ENCODE measurements around the gene SPOCK3. TPM values are rescaled to one million over a fixed set of nuclear protein-coding genes. Genes with fewer than 3 reads are reported as not detected.

SPOCK3 gene
- total and polyA plus RNA-seq, 7 donors = 0.39 to 3.9 (median 1.4) TPM; not detected in 2

DNA sequence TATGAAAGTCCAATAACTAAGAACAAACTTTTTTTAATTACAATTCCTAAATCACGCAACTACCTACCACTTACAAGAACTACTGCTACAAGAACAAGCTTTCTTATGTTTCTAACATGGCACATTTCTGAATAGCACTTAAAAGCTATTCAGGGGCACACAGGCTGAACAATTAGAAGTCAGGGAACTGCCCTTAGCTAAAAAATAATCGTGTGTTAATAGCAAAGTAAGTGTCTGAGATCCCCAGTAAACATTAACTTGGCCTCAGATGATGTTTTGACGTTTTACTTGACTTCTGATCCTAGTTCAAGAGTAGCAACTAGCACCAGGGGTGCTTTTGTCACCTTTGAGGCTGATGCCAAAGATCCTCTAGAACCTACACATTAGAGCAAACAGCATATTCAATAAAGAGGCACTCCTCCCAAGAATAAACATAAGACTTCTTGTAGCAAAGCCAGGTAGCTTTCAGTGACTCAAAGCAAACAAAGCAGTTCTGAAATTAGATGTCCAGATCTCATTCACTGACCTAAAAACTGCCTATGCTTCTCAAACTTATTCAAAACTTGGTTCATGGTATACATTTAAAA is 16.2 kb downstream of the SPOCK3 start:
- no peaks in the 10 kb centered on the region for H3K36me3 ChIP-seq
- no peaks in the 10 kb centered on the region for H3K4me1 ChIP-seq
- no peak overlapping the region for H3K27ac ChIP-seq
- DNase-seq = no peak
- H3K9me3 ChIP-seq = no peaks in the 10 kb centered on the region
- WGBS, 2 donors = 32 to 53% methylated on average over 3 of the region's 3 CpGs
- H3K27me3 ChIP-seq = no peaks in the 10 kb centered on the region
- intact Hi-C loops (cut with DNase I) = no loop called here
- no peak for TF ChIP-seq EP300 (IDR thresholded peaks at IDR 0.05)
- TF ChIP-seq, protein P1, sequence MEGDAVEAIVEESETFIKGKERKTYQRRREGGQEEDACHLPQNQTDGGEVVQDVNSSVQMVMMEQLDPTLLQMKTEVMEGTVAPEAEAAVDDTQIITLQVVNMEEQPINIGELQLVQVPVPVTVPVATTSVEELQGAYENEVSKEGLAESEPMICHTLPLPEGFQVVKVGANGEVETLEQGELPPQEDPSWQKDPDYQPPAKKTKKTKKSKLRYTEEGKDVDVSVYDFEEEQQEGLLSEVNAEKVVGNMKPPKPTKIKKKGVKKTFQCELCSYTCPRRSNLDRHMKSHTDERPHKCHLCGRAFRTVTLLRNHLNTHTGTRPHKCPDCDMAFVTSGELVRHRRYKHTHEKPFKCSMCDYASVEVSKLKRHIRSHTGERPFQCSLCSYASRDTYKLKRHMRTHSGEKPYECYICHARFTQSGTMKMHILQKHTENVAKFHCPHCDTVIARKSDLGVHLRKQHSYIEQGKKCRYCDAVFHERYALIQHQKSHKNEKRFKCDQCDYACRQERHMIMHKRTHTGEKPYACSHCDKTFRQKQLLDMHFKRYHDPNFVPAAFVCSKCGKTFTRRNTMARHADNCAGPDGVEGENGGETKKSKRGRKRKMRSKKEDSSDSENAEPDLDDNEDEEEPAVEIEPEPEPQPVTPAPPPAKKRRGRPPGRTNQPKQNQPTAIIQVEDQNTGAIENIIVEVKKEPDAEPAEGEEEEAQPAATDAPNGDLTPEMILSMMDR (IDR thresholded peaks at IDR 0.05) = no peak
- TF ChIP-seq POLR2AphosphoS5 (IDR thresholded peaks at IDR 0.05) = no peak
- TF ChIP-seq POLR2A (IDR thresholded peaks at IDR 0.05) = no peak
- no peak overlapping the region for H3K4me3 ChIP-seq

DNA sequence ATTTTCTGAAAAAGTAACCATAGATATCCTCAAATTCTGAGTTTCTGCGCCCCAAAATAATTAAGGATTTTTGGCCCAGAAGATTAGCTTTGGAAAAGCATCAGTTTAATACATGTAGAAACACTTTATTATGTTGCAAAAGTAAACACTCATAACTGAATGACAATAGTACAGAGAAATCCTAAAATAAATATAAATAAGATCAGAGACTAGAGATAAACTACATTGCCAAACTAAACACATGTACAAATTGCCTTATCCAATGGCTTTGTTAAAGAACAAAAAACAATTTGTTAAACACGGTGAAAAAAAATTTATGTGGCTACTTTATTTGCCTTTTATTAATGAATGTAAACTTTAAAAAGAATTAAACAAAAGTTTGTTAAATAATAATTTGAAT is 17.5 kb downstream of the SPOCK3 start:
- TF ChIP-seq POLR2AphosphoS5 (IDR thresholded peaks at IDR 0.05) (no peak), POLR2A (IDR thresholded peaks at IDR 0.05) (no peak), EP300 (IDR thresholded peaks at IDR 0.05) (no peak)
- TF ChIP-seq, protein P1 (IDR thresholded peaks at IDR 0.05) = no peak

DNA sequence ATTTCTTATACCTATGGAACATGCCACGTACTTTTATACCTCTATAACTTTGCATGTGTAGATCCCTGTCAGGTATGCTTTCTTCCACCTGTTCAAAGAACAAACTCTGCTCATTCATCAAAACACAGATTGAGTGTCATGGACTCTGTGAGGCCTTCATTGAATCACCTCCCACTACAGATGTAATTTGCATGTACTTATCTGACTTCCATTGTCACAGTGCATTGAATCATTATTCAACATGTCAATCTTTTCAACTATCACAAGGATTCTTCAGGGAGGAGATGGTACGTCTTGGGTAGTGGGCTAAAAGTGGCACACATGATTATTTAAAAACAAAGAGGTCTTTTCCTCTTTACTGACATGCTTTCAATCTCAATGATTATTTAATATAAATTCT is 24.1 kb downstream of the SPOCK3 start:
- H3K4me1 ChIP-seq = no peaks in the 10 kb centered on the region

More for the DNA sequence above, 17.5 kb downstream of the SPOCK3 start:
- DNase-seq = no peak
- Histone ChIP-seq H3K4me3 (no peak overlapping the region), H3K27me3 (no peaks in the 10 kb centered on the region), H3K9me3 (no peaks in the 10 kb centered on the region), H3K4me1 (no peaks in the 10 kb centered on the region), H3K27ac (no peak overlapping the region), H3K36me3 (no peaks in the 10 kb centered on the region)
- WGBS, 2 donors = 64 to 85% methylated on average over 2 of the region's 2 CpGs
- intact Hi-C loops (cut with DNase I) = no loop called here

DNA sequence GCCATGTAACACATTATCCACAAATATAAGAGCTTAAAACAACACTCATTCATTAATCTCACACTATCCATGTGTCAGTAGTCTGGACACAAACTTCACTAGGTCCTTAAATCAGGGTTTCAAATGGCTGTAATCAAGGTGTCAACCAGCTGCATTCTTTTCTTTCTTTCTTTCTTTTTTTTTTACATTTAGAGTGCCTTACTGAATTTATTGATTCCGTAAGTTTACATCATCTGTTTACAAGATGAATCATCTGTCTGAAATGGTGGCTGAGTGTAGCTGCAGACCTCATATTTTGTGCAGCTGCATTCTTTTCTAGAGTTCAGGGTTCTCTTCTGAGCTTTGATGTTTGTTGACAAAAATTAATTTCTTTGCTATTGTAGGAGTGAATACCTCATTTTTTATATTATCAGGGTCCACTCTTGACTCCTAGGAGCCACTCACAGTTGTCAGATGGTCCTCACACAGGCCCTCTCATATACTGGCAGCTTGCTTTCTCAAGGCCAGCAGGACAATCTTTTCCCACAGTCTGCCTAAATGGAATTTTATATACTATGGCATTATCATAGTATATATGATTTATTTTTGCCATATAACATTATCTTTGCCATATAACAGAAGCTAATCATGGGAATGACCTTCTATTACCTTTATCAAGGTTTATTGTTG is 37.8 kb downstream of the SPOCK3 start:
- H3K27me3 ChIP-seq = no peaks in the 10 kb centered on the region
- TF ChIP-seq, protein P1 (IDR thresholded peaks at IDR 0.05) = no peak
- TF ChIP-seq POLR2A (IDR thresholded peaks at IDR 0.05) (no peak), POLR2AphosphoS5 (IDR thresholded peaks at IDR 0.05) (no peak), EP300 (IDR thresholded peaks at IDR 0.05) (no peak)
- H3K27ac ChIP-seq = no peak overlapping the region
- H3K4me3 ChIP-seq = no peak overlapping the region
- WGBS, 2 donors = 35 to 74% methylated on average over 1 of the region's 1 CpG
- intact Hi-C loops (cut with DNase I) = no loop called here
- no peaks in the 10 kb centered on the region for H3K9me3 ChIP-seq
- H3K4me1 ChIP-seq = no peaks in the 10 kb centered on the region
- H3K36me3 ChIP-seq = no peaks in the 10 kb centered on the region
- no peak for DNase-seq

More for the DNA sequence above, 24.1 kb downstream of the SPOCK3 start:
- no peaks in the 10 kb centered on the region for H3K27me3 ChIP-seq
- H3K4me3 ChIP-seq = no peak overlapping the region
- H3K9me3 ChIP-seq = no peaks in the 10 kb centered on the region
- H3K36me3 ChIP-seq = no peaks in the 10 kb centered on the region
- no peak for DNase-seq
- H3K27ac ChIP-seq = no peak overlapping the region
- 63 to 78% methylated on average over 2 of the region's 2 CpGs for WGBS, 2 donors
- TF ChIP-seq, protein P1 (IDR thresholded peaks at IDR 0.05) = no peak
- TF ChIP-seq POLR2A (IDR thresholded peaks at IDR 0.05) = no peak
- TF ChIP-seq POLR2AphosphoS5 (IDR thresholded peaks at IDR 0.05) = no peak
- TF ChIP-seq EP300 (IDR thresholded peaks at IDR 0.05) = no peak
- intact Hi-C loops (cut with DNase I) = no loop called here

All from sigmoid colon (tissue), 7 donors.